SK-N-SH (cell line): Measurements from ENCODE around the gene MYO16. TPM values are rescaled to one million over a fixed set of nuclear protein-coding genes. Genes with fewer than 3 reads are reported as not detected.

Source experiments
- CTCF ChIA-PET: fragments of 300-600, 350-600 bp; formaldehyde crosslinking; extraction: SDS; loops from one replicate; lab custom pipeline; 2021; lab: Yijun Ruan, JAX
- POLR2A ChIA-PET: fragments of 350-600 bp; sonication (Branson Sonifier 250); formaldehyde crosslinking; extraction: SDS; loops from one replicate; lab custom pipeline; 2020; ENCODE audit warnings: antibody characterized with exemption, inconsistent platforms; lab: Yijun Ruan, JAX
- DNase-seq: peaks from one replicate; pipeline ENCODE4 v3.0.0; 2012
- H2AFZ ChIP-seq: fragments of 200-600 bp; sonication (generic); 2 replicates; pipeline ENCODE4 v1.8.1; 2016; ENCODE audit warnings: antibody characterized with exemption, mild to moderate bottlenecking, low read depth
- H3F3A ChIP-seq: fragments of 200-600 bp; sonication (generic); replicated peaks from 2 replicates; pipeline ENCODE3; 2016; ENCODE audit warnings: antibody characterized with exemption, mild to moderate bottlenecking; ENCODE audit not compliant: insufficient read depth
- H3K27ac ChIP-seq, 2 experiments: fragments of 200-500 bp in 1 of 2; fragments of 200-600 bp in 1 of 2; sonication (Bioruptor generic) in 1 of 2; sonication (generic), shearing (Covaris generic) in 1 of 2; 2 replicates each; pipeline versions ENCODE4 v1.5.1 to v1.6.1; 2014 to 2016; ENCODE audit warnings: low read depth in 2 of 2, inconsistent platforms in 1 of 2, low read length in 1 of 2, mild to moderate bottlenecking in 1 of 2, mixed read lengths in 1 of 2
- H3K27me3 ChIP-seq: fragments of 200-600 bp; sonication (generic), shearing (Covaris generic); 2 replicates; pipeline ENCODE4 v1.6.1; 2016; ENCODE audit warnings: mixed run types; ENCODE audit not compliant: insufficient read depth
- H3K36me3 ChIP-seq, 2 experiments: fragments of 200-500 bp in 1 of 2; fragments of 200-600 bp in 1 of 2; sonication (Bioruptor generic) in 1 of 2; sonication (generic) in 1 of 2; replicated peaks in 1 of 2; 2 replicates each; pipeline versions ENCODE3 to v1.5.1; 2014 to 2016; ENCODE audit warnings: low read length in 1 of 2, mild to moderate bottlenecking in 1 of 2; ENCODE audit not compliant: insufficient read depth in 2 of 2, control insufficient read depth in 1 of 2
- H3K4me1 ChIP-seq, 2 experiments: fragments of 200-500 bp in 1 of 2; fragments of 200-600 bp in 1 of 2; sonication (Bioruptor generic) in 1 of 2; sonication (generic), shearing (Covaris generic) in 1 of 2; 2 replicates each; pipeline versions ENCODE4 v1.5.1 to v1.6.1; 2014 to 2016; ENCODE audit warnings: low read depth in 1 of 2, low read length in 1 of 2, mixed run types in 1 of 2; ENCODE audit not compliant: insufficient read depth in 2 of 2, control insufficient read depth in 1 of 2
- H3K4me2 ChIP-seq: fragments of 200-600 bp; sonication (generic), shearing (Covaris generic); 2 replicates; pipeline ENCODE4 v1.6.1; 2017; ENCODE audit warnings: mixed run types
- H3K4me3 ChIP-seq, 2 experiments: fragments of 200-500 bp in 1 of 2; fragments of 200-600 bp in 1 of 2; sonication (Bioruptor generic) in 1 of 2; sonication (generic), shearing (Covaris generic) in 1 of 2; 2 replicates each; pipeline versions ENCODE4 v1.5.1 to v1.8.1; 2014 to 2016; ENCODE audit warnings: low read depth in 2 of 2, inconsistent platforms in 1 of 2, low read length in 1 of 2, mild to moderate bottlenecking in 1 of 2, mixed read lengths in 1 of 2, moderate library complexity in 1 of 2
- H3K79me2 ChIP-seq: fragments of 200-600 bp; sonication (generic); 2 replicates; pipeline ENCODE4 v1.8.1; 2017; ENCODE audit warnings: mild to moderate bottlenecking; ENCODE audit not compliant: insufficient read depth
- H3K9ac ChIP-seq: fragments of 200-600 bp; sonication (generic); 2 replicates; pipeline ENCODE4 v1.6.1; 2017; ENCODE audit warnings: mixed run types
- H3K9me2 ChIP-seq: fragments of 200-600 bp; sonication (generic); 2 replicates; pipeline ENCODE4 v1.6.1; 2017; ENCODE audit warnings: mixed run types
- H3K9me3 ChIP-seq: fragments of 200-600 bp; sonication (generic); 2 replicates; pipeline ENCODE4 v1.6.1; 2017; ENCODE audit warnings: mixed run types, mild to moderate bottlenecking, moderate library complexity
- H4K20me1 ChIP-seq: fragments of 200-600 bp; sonication (generic); 2 replicates; pipeline ENCODE4 v1.6.1; 2017; ENCODE audit warnings: mild to moderate bottlenecking, mixed run types; ENCODE audit not compliant: insufficient read depth
- ELF1 ChIP-seq: IDR thresholded peaks from 2 replicates; pipeline ENCODE4 v1.4.0; 2012
- EP300 ChIP-seq, 2 experiments: IDR thresholded peaks; 2 replicates each; pipeline versions ENCODE4 v1.4.0 to v1.6.1; 2012; ENCODE audit warnings: borderline replicate concordance in 1 of 2, low read depth in 1 of 2, low read length in 1 of 2
- FOXJ3 ChIP-seq: sonication (generic); formaldehyde crosslinking; IDR thresholded peaks from 2 replicates; pipeline ENCODE4 v1.5.1; 2020; ENCODE audit warnings: mild to moderate bottlenecking, missing genetic modification reagents
- FOXM1 ChIP-seq: IDR thresholded peaks from 2 replicates; pipeline ENCODE4 v1.4.0; 2012; ENCODE audit warnings: low read depth, mild to moderate bottlenecking
- GATA2 ChIP-seq: sonication (generic); formaldehyde crosslinking; IDR thresholded peaks from 2 replicates; pipeline ENCODE4 v1.5.0; 2020; ENCODE audit warnings: mild to moderate bottlenecking, missing genetic modification reagents
- IRF3 ChIP-seq: fragments of 150-350 bp; IDR thresholded peaks from 2 replicates; pipeline ENCODE4 v1.6.1; 2016; ENCODE audit warnings: mild to moderate bottlenecking, low read depth, low read length
- MAX ChIP-seq: IDR thresholded peaks from 2 replicates; pipeline ENCODE4 v1.4.0; 2012; ENCODE audit warnings: low read depth
- MXI1 ChIP-seq: IDR thresholded peaks from 2 replicates; pipeline ENCODE4 v1.6.1; 2012; ENCODE audit warnings: mild to moderate bottlenecking, low read depth, low read length, improper control_type of control experiment
- NFIC ChIP-seq: IDR thresholded peaks from 2 replicates; pipeline ENCODE4 v1.4.0; 2012; ENCODE audit warnings: borderline replicate concordance
- RAD21 ChIP-seq: IDR thresholded peaks from 2 replicates; pipeline ENCODE4 v1.6.1; 2012; ENCODE audit warnings: mild to moderate bottlenecking, low read length
- REST ChIP-seq: IDR thresholded peaks from 2 replicates; pipeline ENCODE4 v1.6.1; 2012; ENCODE audit warnings: mild to moderate bottlenecking, low read depth, low read length, moderate library complexity
- RFX5 ChIP-seq: IDR thresholded peaks from 2 replicates; pipeline ENCODE4 v1.6.1; 2012; ENCODE audit warnings: mild to moderate bottlenecking, improper control_type of control experiment, low read length
- SIN3A ChIP-seq: IDR thresholded peaks from 2 replicates; pipeline ENCODE4 v1.6.1; 2012; ENCODE audit warnings: low read depth, mild to moderate bottlenecking, low read length, moderate library complexity, borderline replicate concordance
- TCF12 ChIP-seq: IDR thresholded peaks from 2 replicates; pipeline ENCODE4 v1.4.0; 2012
- TEAD4 ChIP-seq: IDR thresholded peaks from 2 replicates; pipeline ENCODE4 v1.4.0; 2012; ENCODE audit warnings: mild to moderate bottlenecking, borderline replicate concordance; ENCODE audit not compliant: insufficient read depth
- YY1 ChIP-seq: IDR thresholded peaks from 2 replicates; pipeline ENCODE4 v1.4.0; 2012; ENCODE audit warnings: low read depth, mild to moderate bottlenecking
- ZBTB33 ChIP-seq: IDR thresholded peaks from 2 replicates; pipeline ENCODE4 v1.4.0; 2012; ENCODE audit warnings: low read depth, borderline replicate concordance
- WGBS: methylation state at CpG from one replicate; pipeline ENCODE4 v1.1.6; 2017; ENCODE audit warnings: low lambda C conversion rate; 5-methylcytosine and 5-hydroxymethylcytosine counted together
- polyA plus RNA-seq, 3 experiments: library from polyadenylated mRNA; depleted of rRNA; stranded (reverse); fragments of >200 nt; gene quantifications; 2 replicates each; pipeline ENCODE4 v1.2.3, GENCODE V29; 2012

The MYO16 gene
- polyA plus RNA-seq, 1 of the 3 experiments (the other 2 are of a cell fraction) = 0.07 TPM

- DNase-seq = no peak
- no peaks in the 10 kb centered on the region for H4K20me1 ChIP-seq
- no peak overlapping the region for H3K27ac ChIP-seq
- H3K36me3 ChIP-seq = no peaks in the 10 kb centered on the region
- TF ChIP-seq SIN3A = no peak
- POLR2A ChIA-PET = no interaction called here
- no peaks in the 10 kb centered on the region; the same call in 1 of the 2 replicates for H3K9me3 ChIP-seq
- H3K4me3 ChIP-seq = no peak overlapping the region
- H3F3A ChIP-seq = no peaks in the 10 kb centered on the region
- H3K79me2 ChIP-seq = no peaks in the 10 kb centered on the region
- 58% methylated on average over 3 of the region's 3 CpGs for WGBS
- H3K4me1 ChIP-seq = no peaks in the 10 kb centered on the region
- H3K9me2 ChIP-seq = no peaks in the 10 kb centered on the region
- CTCF ChIA-PET = no interaction called here
- H2AFZ ChIP-seq = no peak overlapping the region
- H3K9ac ChIP-seq = no peak overlapping the region
- no peaks in the 10 kb centered on the region for H3K27me3 ChIP-seq
- H3K4me2 ChIP-seq = no peak overlapping the region
Observed at GRCh38 chr13:108624108-108624507, 5.3 kb upstream of the MYO16 start.

- Histone ChIP-seq H3K27ac (no peak overlapping the region), H2AFZ (no peak overlapping the region), H3K4me2 (no peak overlapping the region), H3K36me3 (no peaks in the 10 kb centered on the region), H3F3A (no peaks in the 10 kb centered on the region), H4K20me1 (no peaks in the 10 kb centered on the region), H3K9ac (no peak overlapping the region), H3K4me1 (no peaks in the 10 kb centered on the region; a peak in 1 of 4 replicates), H3K9me2 (no peaks in the 10 kb centered on the region)
- WGBS = 17% methylated on average over 4 of the region's 4 CpGs
- ChIA-PET POLR2A (no interaction called here), CTCF (interaction anchor here (1.1 to 1.4 kb wide), 2 partner anchors 16 to 270 kb away, joined by 4 to 5 read pairs; no protein-coding TSS in a partner anchor)
- no peak for TF ChIP-seq ZBTB33
- no peak for TF ChIP-seq MAX
- no peak for TF ChIP-seq RFX5
- TF ChIP-seq SIN3A = no peak
- no peak for TF ChIP-seq TCF12
- TF ChIP-seq NFIC = no peak
- no peak for TF ChIP-seq EP300 (IDR thresholded peaks at IDR 0.05; ENCODE audit: borderline replicate concordance in 1 of 2, low read depth in 1 of 2, low read length in 1 of 2)
- TF ChIP-seq YY1 = no peak
- no peak for TF ChIP-seq REST
- no peak for TF ChIP-seq ELF1
- TF ChIP-seq FOXJ3 (CRISPR knock-in tag) = no peak
- no peak for TF ChIP-seq RAD21
- no peak for TF ChIP-seq MXI1
- TF ChIP-seq GATA2 (CRISPR knock-in tag) = no peak
- no peak for TF ChIP-seq IRF3
- no peak for TF ChIP-seq TEAD4
- no peak for TF ChIP-seq FOXM1
- TF ChIP-seq, all 33 proteins: peak for 0
- H3K79me2 ChIP-seq = no peaks in the 10 kb centered on the region
- no peak for DNase-seq
- no peak overlapping the region for H3K4me3 ChIP-seq
- no peaks in the 10 kb centered on the region; the same call in 1 of the 2 replicates for H3K9me3 ChIP-seq
- H3K27me3 ChIP-seq = no peaks in the 10 kb centered on the region
Observed at GRCh38 chr13:108624979-108625378, 4.4 kb upstream of the MYO16 start.
